ENCODE results near the gene NR2F1.

The NR2F1 gene

DNA sequence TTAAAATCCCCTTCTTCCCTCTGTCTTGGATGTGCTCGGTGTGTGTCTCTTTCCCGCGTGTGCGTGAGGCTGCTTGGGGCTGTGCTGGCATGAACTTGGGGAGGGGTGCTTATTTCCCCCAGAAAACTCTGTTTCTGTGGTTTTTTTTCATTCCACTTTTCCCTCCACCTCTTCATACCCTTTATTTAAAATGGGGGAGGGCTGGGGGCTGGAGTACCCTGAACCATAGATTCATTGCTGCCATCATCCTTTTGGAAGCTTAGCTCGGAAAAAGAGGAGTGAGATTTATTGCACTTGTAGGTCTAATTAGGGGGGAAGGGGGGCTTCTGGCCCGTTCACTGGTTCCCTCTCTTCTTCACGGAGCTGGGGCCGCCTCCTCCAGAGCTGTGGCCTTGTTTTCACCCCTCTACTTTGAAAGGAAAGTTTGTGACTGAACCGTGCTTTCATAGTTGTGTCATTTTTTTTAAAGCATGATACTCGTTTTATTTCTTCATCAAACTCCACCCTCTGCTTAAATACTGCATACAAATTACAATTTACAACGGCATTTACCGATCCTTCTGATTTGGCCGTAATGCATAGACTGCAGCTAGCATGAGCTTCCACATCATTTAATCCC, 2.9 kb downstream of the NR2F1 start:
- no peaks in the 10 kb centered on the region for H3K9me3 ChIP-seq (ENCODE audit: control insufficient read depth in 1 of 2, low read length in 2 of 2)
- peak overlapping the region in 1 of 2 donors; percentile 43 for H3K9ac ChIP-seq (ENCODE audit: low read depth in 1 of 2, low read length in 2 of 2)
- H3K4me1 ChIP-seq (ENCODE audit: control insufficient read depth in 1 of 2, insufficient read depth in 2 of 2, low read length in 2 of 2), result peaks cover 11 to 13% of the 10 kb centered on the region in 2 donors
- peaks cover 44 to 64% of the 10 kb centered on the region in 2 donors for H3K27me3 ChIP-seq (ENCODE audit: control insufficient read depth in 1 of 2, insufficient read depth in 2 of 2, low read length in 2 of 2)
- H3K4me3 ChIP-seq (ENCODE audit: low read depth in 1 of 2, low read length in 2 of 2), result peak overlapping the region; percentile 51 to 58
- no peaks in the 10 kb centered on the region for H3K36me3 ChIP-seq (ENCODE audit: control insufficient read depth in 1 of 2, insufficient read depth in 2 of 2, low read length in 2 of 2)
- peak overlapping the region; percentile 50 for H3K27ac ChIP-seq (ENCODE audit: low read depth, low read length)

DNA sequence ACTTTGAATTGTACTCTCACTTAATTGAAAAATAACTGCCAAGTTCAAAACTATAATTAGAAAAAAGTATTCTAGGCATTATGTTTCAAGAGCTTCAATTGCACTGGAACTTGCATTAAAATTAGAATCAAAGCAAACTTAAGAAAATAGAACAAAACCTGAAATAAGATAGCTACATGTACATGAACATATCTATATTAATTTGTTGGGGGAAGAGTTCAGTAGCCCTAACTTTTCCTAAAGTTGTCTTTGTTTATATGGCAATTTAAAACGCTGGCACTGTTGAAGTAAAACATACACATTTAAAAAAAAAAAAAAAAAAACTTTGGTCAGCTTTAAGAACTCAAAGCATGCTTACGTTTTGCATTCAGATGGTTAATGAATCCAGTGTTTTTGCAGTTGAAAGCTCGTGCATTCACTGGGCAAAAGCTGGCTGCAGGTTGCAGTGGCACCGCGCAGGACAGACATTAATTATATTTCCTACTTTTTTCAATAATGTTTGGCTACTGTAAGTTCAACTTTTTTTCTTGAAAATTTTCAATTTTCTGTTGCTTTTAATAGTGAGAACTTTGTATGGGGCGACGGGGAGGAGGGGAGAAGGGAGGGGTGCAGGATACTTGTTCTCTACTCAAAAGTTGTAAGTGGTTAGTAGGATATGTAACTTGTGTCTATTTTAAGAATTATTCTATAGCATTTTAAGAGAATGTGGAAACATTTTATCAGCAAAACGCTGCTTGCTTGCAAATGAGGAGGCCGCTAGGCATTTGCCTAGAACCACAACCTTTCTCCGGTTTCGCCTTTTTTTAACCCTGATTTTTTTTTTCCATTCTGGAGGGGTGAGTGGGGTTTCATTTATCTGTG, 3.9 kb downstream of the NR2F1 start:
- H3K4me1 ChIP-seq (ENCODE audit: control insufficient read depth in 1 of 2, insufficient read depth in 2 of 2, low read length in 2 of 2), result peaks cover 11% of the 10 kb centered on the region in 2 donors
- no peak overlapping the region for H3K9ac ChIP-seq (ENCODE audit: low read depth in 1 of 2, low read length in 2 of 2)
- no peak overlapping the region for H3K27ac ChIP-seq (ENCODE audit: low read depth, low read length)
- H3K27me3 ChIP-seq (ENCODE audit: control insufficient read depth in 1 of 2, insufficient read depth in 2 of 2, low read length in 2 of 2), result peaks cover 45 to 57% of the 10 kb centered on the region in 2 donors
- no peak overlapping the region for H3K4me3 ChIP-seq (ENCODE audit: low read depth in 1 of 2, low read length in 2 of 2)
- no peaks in the 10 kb centered on the region for H3K9me3 ChIP-seq (ENCODE audit: control insufficient read depth in 1 of 2, low read length in 2 of 2)
- no peaks in the 10 kb centered on the region for H3K36me3 ChIP-seq (ENCODE audit: control insufficient read depth in 1 of 2, insufficient read depth in 2 of 2, low read length in 2 of 2)

DNA sequence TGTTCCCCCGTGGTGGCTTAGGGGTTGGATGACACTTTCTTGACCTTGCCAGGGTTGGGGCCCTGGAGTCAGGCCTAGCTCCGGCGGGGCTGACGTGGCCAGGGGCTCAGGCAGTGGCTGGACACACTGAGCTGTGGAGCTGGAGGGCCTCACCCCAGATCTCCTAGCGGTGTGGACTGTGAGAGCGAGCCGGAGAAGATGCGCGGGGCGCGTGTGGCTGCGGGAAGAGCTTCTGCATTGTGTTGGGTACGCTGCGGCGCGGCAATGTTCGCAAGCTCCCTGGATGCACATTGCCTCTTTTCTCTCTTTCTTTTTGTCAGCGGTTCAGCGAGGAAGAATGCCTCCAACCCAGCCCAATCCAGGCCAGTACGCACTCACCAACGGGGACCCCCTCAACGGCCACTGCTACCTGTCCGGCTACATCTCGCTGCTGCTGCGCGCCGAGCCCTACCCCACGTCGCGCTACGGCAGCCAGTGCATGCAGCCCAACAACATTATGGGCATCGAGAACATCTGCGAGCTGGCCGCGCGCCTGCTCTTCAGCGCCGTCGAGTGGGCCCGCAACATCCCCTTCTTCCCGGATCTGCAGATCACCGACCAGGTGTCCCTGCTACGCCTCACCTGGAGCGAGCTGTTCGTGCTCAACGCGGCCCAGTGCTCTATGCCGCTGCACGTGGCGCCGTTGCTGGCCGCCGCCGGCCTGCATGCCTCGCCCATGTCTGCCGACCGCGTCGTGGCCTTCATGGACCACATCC, 4.8 kb downstream of the NR2F1 start:
- H3K27me3 ChIP-seq (ENCODE audit: control insufficient read depth in 1 of 2, insufficient read depth in 2 of 2, low read length in 2 of 2), result peaks cover 40 to 49% of the 10 kb centered on the region in 2 donors
- H3K4me1 ChIP-seq (ENCODE audit: control insufficient read depth in 1 of 2, insufficient read depth in 2 of 2, low read length in 2 of 2), result peaks cover 8 to 9% of the 10 kb centered on the region in 2 donors
- peak overlapping the region in 1 of 2 donors; percentile 29 for H3K4me3 ChIP-seq (ENCODE audit: low read depth in 1 of 2, low read length in 2 of 2)
- no peaks in the 10 kb centered on the region for H3K36me3 ChIP-seq (ENCODE audit: control insufficient read depth in 1 of 2, insufficient read depth in 2 of 2, low read length in 2 of 2)
- H3K27ac ChIP-seq (ENCODE audit: low read depth, low read length), result no peak overlapping the region
- H3K9me3 ChIP-seq (ENCODE audit: control insufficient read depth in 1 of 2, low read length in 2 of 2), result no peaks in the 10 kb centered on the region
- no peak overlapping the region for H3K9ac ChIP-seq (ENCODE audit: low read depth in 1 of 2, low read length in 2 of 2)

DNA sequence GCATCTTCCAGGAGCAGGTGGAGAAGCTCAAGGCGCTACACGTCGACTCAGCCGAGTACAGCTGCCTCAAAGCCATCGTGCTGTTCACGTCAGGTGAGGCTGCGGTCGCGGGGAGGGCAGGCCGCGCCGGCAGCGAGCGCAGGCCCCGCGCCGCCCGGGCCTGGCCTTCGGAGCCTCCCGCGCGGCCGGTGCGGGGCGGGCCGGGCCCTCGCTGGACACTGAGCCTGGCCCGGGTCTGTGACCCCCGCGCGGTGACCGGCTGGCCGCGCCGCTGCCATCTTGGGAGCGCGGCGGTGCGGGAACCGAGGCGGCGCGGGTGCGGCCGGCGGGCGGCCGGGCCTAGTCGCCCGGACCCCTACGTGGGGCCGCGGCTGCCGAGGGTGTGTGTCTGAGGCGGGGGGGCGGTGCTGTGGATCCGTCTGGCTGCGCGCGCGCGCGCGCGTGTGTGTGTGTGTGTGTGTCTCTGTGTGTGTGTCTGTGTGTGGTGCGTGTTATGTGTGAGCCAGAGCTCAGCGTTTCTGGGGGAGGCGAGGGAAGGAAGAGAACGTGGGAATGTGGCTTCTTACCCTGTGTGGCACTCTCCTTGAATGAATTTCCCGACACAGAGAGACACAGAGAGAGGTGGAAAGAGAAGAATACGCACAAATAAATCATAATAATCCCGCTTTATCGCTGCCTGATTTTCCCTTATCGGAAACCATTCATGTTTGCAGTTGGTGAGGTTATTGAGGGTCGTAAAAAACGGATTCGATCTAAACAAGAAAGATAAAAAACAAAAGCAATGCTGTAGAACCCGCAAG, 5.5 kb downstream of the NR2F1 start:
- H3K27me3 ChIP-seq (ENCODE audit: control insufficient read depth in 1 of 2, insufficient read depth in 2 of 2, low read length in 2 of 2), result peaks cover 41 to 44% of the 10 kb centered on the region in 2 donors
- peaks cover 2 to 3% of the 10 kb centered on the region in 2 donors for H3K4me1 ChIP-seq (ENCODE audit: control insufficient read depth in 1 of 2, insufficient read depth in 2 of 2, low read length in 2 of 2)
- H3K36me3 ChIP-seq (ENCODE audit: control insufficient read depth in 1 of 2, insufficient read depth in 2 of 2, low read length in 2 of 2), result no peaks in the 10 kb centered on the region
- peak overlapping the region in 1 of 2 donors; percentile 29 for H3K4me3 ChIP-seq (ENCODE audit: low read depth in 1 of 2, low read length in 2 of 2)
- H3K9ac ChIP-seq (ENCODE audit: low read depth in 1 of 2, low read length in 2 of 2), result no peak overlapping the region
- no peaks in the 10 kb centered on the region for H3K9me3 ChIP-seq (ENCODE audit: control insufficient read depth in 1 of 2, low read length in 2 of 2)
- H3K27ac ChIP-seq (ENCODE audit: low read depth, low read length), result no peak overlapping the region

DNA sequence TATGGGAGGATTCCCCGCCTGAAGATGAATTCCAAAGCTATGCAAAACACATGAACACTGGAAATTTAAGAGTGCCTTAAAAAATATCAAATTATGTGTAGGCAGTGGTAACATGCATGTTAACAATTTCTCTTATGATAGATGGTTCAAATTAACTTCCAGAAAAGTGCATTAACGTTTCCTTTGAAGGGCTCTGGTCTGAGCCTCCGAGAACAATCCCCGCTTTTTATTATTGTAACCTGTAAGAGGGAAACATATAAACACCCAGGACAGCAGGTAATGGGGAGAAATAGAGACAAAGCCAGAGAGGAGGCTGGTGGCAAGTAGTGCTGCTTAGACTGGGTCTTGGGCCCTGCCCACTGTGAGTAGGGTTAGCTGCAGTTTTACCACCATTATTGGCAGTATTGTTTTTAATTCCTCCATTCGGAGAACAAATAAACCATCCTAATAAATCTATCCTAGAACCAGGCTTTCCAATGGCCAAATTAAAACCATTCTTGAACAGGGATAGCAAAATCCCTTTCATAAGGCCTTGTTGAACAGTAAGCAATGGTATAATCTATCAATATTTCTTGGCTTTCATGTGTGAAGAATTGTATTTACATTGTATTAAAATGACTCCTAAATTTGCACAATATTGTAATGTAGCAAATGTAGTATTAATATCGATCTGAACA, 6.3 kb downstream of the NR2F1 start:
- Histone ChIP-seq H3K4me1 (ENCODE audit: control insufficient read depth in 1 of 2, insufficient read depth in 2 of 2, low read length in 2 of 2) (no peaks in the 10 kb centered on the region), H3K4me3 (ENCODE audit: low read depth in 1 of 2, low read length in 2 of 2) (no peak overlapping the region), H3K27ac (ENCODE audit: low read depth, low read length) (no peak overlapping the region), H3K36me3 (ENCODE audit: control insufficient read depth in 1 of 2, insufficient read depth in 2 of 2, low read length in 2 of 2) (no peaks in the 10 kb centered on the region), H3K27me3 (ENCODE audit: control insufficient read depth in 1 of 2, insufficient read depth in 2 of 2, low read length in 2 of 2) (peaks cover 41 to 46% of the 10 kb centered on the region in 2 donors), H3K9ac (ENCODE audit: low read depth in 1 of 2, low read length in 2 of 2) (no peak overlapping the region), H3K9me3 (ENCODE audit: control insufficient read depth in 1 of 2, low read length in 2 of 2) (no peaks in the 10 kb centered on the region)

DNA sequence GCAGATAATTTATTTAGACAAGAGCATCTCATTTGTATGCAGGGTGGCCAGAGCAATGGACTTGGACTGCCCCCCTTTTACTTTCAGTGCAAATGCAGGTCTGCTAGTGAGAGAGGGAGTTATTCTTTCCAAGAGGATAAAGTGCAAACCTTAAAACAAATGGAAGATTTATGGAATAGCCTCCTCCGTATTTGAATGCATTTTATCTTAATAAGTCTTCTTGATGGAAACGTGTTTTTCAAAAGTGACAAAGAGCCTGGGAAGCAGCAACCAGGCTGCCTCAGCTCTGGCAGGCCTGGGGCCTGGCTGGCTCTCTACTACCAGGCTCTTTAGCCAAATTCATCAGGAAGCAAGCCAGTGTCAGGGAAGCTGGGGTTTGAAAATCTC, 6.8 kb downstream of the NR2F1 start:
- no peak overlapping the region for H3K4me3 ChIP-seq (ENCODE audit: low read depth in 1 of 2, low read length in 2 of 2)

DNA sequence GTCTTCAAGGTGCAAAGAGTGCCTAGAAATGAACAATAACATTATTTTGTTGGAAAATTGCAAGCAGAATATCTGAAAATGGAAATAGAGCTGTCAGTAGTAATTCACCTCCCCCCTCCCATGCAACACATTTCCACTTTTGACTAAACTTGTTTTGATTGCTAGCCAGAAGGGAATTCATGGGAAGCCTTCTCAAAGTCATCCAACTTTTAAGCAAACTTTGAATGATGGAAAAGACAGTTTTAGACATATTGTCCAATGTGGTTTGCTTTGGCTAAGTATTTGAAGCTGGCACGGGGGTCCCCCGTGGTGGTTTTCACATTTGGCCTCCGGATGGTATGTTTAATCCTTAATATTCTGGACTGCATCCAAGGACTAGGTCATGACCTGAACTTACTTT, 7.5 kb downstream of the NR2F1 start:
- Histone ChIP-seq H3K27ac (ENCODE audit: low read depth, low read length) (no peak overlapping the region), H3K4me1 (ENCODE audit: control insufficient read depth in 1 of 2, insufficient read depth in 2 of 2, low read length in 2 of 2) (no peaks in the 10 kb centered on the region), H3K36me3 (ENCODE audit: control insufficient read depth in 1 of 2, insufficient read depth in 2 of 2, low read length in 2 of 2) (no peaks in the 10 kb centered on the region), H3K27me3 (ENCODE audit: control insufficient read depth in 1 of 2, insufficient read depth in 2 of 2, low read length in 2 of 2) (peaks cover 49 to 57% of the 10 kb centered on the region in 2 donors), H3K9me3 (ENCODE audit: control insufficient read depth in 1 of 2, low read length in 2 of 2) (no peaks in the 10 kb centered on the region), H3K4me3 (ENCODE audit: low read depth in 1 of 2, low read length in 2 of 2) (no peak overlapping the region), H3K9ac (ENCODE audit: low read depth in 1 of 2, low read length in 2 of 2) (no peak overlapping the region)

More for the DNA sequence above, 6.8 kb downstream of the NR2F1 start:
- H3K4me1 ChIP-seq (ENCODE audit: control insufficient read depth in 1 of 2, insufficient read depth in 2 of 2, low read length in 2 of 2), result no peaks in the 10 kb centered on the region
- H3K27me3 ChIP-seq (ENCODE audit: control insufficient read depth in 1 of 2, insufficient read depth in 2 of 2, low read length in 2 of 2), result peaks cover 46 to 51% of the 10 kb centered on the region in 2 donors
- no peaks in the 10 kb centered on the region for H3K9me3 ChIP-seq (ENCODE audit: control insufficient read depth in 1 of 2, low read length in 2 of 2)
- no peak overlapping the region for H3K9ac ChIP-seq (ENCODE audit: low read depth in 1 of 2, low read length in 2 of 2)
- no peaks in the 10 kb centered on the region for H3K36me3 ChIP-seq (ENCODE audit: control insufficient read depth in 1 of 2, insufficient read depth in 2 of 2, low read length in 2 of 2)
- H3K27ac ChIP-seq (ENCODE audit: low read depth, low read length), result no peak overlapping the region

DNA sequence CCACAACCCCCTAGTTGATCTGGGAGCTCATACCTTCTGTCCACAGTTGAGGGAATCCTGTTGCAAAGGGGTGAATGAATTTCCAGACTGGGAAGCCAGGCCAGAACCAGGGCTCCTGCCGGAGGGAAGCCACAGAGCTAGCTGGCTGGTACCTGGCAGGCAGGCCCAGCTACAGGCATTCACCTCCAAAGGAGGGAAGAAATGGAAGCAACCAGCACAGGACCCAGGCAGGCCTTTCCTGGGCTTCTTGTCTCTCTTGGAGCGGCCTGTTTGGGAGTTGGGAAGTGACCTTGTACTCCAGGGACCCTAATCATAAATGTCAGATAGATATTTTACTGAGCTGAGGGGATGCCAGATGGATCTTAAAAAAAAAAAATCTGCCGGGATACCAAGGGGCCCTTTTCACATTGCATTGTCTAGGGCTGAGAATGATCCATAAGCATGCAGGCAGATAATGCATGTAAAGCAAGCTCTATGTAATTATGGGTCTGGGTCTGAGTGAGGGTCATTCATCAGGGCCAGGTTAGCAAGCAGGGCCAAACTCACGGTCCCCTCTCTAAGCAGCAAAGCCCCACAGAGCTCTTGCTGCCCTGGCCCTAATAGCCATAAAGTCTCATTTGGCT, 8.4 kb downstream of the NR2F1 start:
- Histone ChIP-seq H3K36me3 (ENCODE audit: control insufficient read depth in 1 of 2, insufficient read depth in 2 of 2, low read length in 2 of 2) (no peaks in the 10 kb centered on the region), H3K9me3 (ENCODE audit: control insufficient read depth in 1 of 2, low read length in 2 of 2) (no peaks in the 10 kb centered on the region), H3K4me1 (ENCODE audit: control insufficient read depth in 1 of 2, insufficient read depth in 2 of 2, low read length in 2 of 2) (no peaks in the 10 kb centered on the region), H3K27ac (ENCODE audit: low read depth, low read length) (no peak overlapping the region), H3K4me3 (ENCODE audit: low read depth in 1 of 2, low read length in 2 of 2) (no peak overlapping the region), H3K9ac (ENCODE audit: low read depth in 1 of 2, low read length in 2 of 2) (no peak overlapping the region), H3K27me3 (ENCODE audit: control insufficient read depth in 1 of 2, insufficient read depth in 2 of 2, low read length in 2 of 2) (peaks cover 49 to 57% of the 10 kb centered on the region in 2 donors)

DNA sequence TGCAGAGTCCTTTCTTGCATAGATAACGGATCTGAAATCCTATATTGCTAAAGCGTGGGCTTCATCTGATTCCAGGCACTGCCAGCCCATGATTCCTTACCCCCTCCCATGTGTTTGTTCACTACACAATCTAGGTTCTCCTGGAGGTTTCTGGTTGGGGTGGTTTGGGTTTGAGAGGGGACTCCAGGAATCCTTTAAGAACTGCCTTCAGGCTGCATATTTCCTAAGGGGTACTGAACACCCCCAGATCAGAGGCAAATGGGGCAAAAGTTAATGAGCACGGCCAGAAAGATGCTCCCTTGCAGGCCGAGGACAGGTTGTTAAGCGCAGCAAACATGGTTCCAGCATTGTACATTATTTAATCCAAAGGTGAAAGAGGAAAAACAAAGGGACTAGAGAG, 9.9 kb downstream of the NR2F1 start:
- Histone ChIP-seq H3K9me3 (ENCODE audit: control insufficient read depth in 1 of 2, low read length in 2 of 2) (no peaks in the 10 kb centered on the region), H3K4me1 (ENCODE audit: control insufficient read depth in 1 of 2, insufficient read depth in 2 of 2, low read length in 2 of 2) (peaks cover 4 to 10% of the 10 kb centered on the region in 2 donors), H3K36me3 (ENCODE audit: control insufficient read depth in 1 of 2, insufficient read depth in 2 of 2, low read length in 2 of 2) (no peaks in the 10 kb centered on the region), H3K27me3 (ENCODE audit: control insufficient read depth in 1 of 2, insufficient read depth in 2 of 2, low read length in 2 of 2) (peaks cover 47 to 58% of the 10 kb centered on the region in 2 donors), H3K4me3 (ENCODE audit: low read depth in 1 of 2, low read length in 2 of 2) (no peak overlapping the region), H3K9ac (ENCODE audit: low read depth in 1 of 2, low read length in 2 of 2) (no peak overlapping the region), H3K27ac (ENCODE audit: low read depth, low read length) (no peak overlapping the region)

Measured in duodenal mucosa (tissue), 2 donors.